SK-N-DZ (cell line): ENCODE data around the gene TSPY10. TPM values are rescaled to one million over a fixed set of nuclear protein-coding genes. Genes with fewer than 3 reads are reported as not detected.
"Not testable (repeated sequence)": the region's sequence is repeated elsewhere in the genome, so short reads cannot be mapped to it uniquely, and the experiment has no call there.

Experiments
- DNase-seq: peaks from one replicate; pipeline ENCODE4 v3.0.0-alpha.2; 2015; ENCODE audit warnings: low spot score
- polyA plus RNA-seq, 2 experiments: library from polyadenylated mRNA; depleted of rRNA; stranded (reverse); fragments of >200 nt; gene quantifications; 2 replicates each; pipeline ENCODE4 v1.2.3, GENCODE V29; 2014

Gene TSPY10, protein sequence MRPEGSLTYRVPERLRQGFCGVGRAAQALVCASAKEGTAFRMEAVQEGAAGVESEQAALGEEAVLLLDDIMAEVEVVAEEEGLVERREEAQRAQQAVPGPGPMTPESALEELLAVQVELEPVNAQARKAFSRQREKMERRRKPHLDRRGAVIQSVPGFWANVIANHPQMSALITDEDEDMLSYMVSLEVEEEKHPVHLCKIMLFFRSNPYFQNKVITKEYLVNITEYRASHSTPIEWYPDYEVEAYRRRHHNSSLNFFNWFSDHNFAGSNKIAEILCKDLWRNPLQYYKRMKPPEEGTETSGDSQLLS
- not detected in 2 replicates for polyA plus RNA-seq (2014; cell fraction: cytosol; rRNA removed)
- polyA plus RNA-seq (2014; cell fraction: nucleus; rRNA removed): not detected in 2 replicates

DNA sequence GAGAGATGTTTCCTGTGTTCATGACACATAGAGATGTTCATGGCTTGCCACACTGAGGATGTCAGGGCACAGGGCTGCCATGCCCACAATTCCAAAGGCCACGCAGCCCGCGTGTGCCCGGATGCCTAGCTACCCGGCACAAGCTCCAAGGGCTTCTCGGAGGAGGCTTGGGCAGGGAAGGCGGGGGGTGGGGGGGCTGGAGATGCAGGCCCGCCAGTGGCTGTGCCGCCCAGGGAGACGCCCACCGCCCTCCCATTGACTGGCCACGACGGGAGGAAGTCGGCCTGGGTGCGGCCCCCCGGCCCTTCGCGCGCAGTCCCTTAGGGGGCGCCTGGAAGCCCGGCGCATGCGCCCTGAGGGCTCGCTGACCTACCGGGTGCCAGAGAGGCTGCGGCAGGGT is at the start of gene TSPY10:
Gene TSPY10, plus strand, starts transcription at position 301 of the 400 bp plus-strand sequence. Its CDS starts 46 bp downstream, at position 347.
- not testable (repeated sequence) for DNase-seq

DNA sequence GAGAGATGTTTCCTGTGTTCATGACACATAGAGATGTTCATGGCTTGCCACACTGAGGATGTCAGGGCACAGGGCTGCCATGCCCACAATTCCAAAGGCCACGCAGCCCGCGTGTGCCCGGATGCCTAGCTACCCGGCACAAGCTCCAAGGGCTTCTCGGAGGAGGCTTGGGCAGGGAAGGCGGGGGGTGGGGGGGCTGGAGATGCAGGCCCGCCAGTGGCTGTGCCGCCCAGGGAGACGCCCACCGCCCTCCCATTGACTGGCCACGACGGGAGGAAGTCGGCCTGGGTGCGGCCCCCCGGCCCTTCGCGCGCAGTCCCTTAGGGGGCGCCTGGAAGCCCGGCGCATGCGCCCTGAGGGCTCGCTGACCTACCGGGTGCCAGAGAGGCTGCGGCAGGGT is 40.7 kb upstream of the TSPY10 start, which contains the start of gene TSPY9:
Gene TSPY9, plus strand, starts transcription at position 301 of the 400 bp plus-strand sequence. Its CDS starts 46 bp downstream, at position 347.
- not testable (repeated sequence) for DNase-seq

DNA sequence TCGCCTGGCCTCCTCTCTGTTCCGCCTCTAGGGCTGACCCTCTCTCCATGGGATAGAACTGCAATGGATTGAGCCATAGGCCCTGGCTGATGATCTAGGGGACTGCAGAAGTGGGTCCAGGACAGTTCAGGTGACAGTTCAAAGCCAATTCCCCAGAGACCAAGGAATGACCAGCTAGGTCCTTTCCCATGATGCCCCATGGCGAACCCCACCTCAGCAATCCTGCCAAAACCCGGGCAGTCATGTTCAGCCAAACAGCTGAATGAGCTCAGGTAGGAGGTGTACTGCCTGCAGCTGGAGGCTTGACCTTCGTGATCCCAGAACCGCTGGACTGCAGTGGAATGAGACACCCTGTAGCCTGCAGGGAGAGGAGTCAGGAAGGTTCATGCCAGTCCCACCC is 23.3 kb upstream of the TSPY10 start:
- DNase-seq: not testable (repeated sequence)

DNA sequence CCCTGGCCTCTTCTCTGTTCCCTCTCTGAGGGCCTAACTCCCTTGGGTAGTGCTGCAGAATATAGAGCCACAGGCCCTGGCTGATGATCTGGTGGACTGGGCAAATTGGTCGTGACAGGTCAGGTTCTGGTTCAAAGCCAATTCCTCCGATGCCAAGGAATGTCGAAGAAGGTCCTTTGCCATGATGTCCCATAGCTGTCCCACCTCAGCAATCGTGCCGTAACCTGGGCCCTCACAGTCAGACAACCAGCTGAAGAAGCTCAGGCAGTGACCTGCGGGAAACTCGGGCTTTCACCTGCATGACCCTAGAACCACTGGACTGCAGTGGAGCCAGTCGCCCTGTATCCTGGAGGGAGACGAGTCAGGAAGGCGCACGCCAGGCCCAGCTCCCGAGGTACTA is 11.4 kb upstream of the TSPY10 start:
- DNase-seq: not testable (repeated sequence)
